Sciatic nerve (tissue), 2 donors: Measurements from ENCODE around the gene NFIA. TPM values are rescaled to one million over a fixed set of nuclear protein-coding genes. Genes with fewer than 3 reads are reported as not detected.

Experiments used
- ATAC-seq: fragments of 200-7000 bp; cut with Tn5 transposase; one replicate; pipeline ENCODE4 v1.9.1; 2020; ENCODE audit warnings: mild to moderate bottlenecking, moderate library complexity
- DNase-seq: peaks from one replicate; pipeline ENCODE4 v3.0.0-alpha.2; 2020; ENCODE audit warnings: low spot score
- intact Hi-C: fragments of 100-400 bp; cut with DNase I; formaldehyde crosslinking; loops from one replicate; pipeline ENCODE4 v1.14.2; 2022
- total RNA-seq: library from RNA; stranded (reverse); fragmentation: NEBNext Ultra II Directional; extraction: Animal tissue kit (Norgen Biotek cat#: 25700); gene quantifications from one replicate; pipeline ENCODE4 v1.2.1, GENCODE V29; 2021
- donor health status: DM: no; HTN: no; CAD: no.
- donor health status: DM: no; HTN: no; CAD: no.

The NFIA gene
- total RNA-seq, 1 donor from 2014 or later: 143 TPM

DNA sequence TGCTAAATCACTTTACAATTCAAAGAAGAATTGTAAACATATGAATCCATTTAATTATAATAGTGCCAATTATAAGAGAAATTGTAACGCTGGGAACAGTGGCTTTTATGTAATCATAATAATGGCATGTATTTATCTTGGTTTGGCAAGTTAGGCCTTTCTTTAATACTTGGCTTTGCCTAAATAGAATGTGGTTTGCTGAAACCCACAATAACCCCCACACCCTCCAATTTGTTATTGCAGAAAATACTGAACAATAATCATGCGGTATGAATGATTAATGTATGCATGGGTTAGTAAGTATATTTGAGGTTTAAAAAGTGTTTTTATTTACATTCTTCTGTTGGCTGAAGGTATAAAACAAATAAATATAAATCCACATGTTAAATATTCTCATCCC lies 138.2 kb downstream of the NFIA start:
- no peak for DNase-seq
- intact Hi-C loops: no loop called here
- no peak for ATAC-seq

DNA sequence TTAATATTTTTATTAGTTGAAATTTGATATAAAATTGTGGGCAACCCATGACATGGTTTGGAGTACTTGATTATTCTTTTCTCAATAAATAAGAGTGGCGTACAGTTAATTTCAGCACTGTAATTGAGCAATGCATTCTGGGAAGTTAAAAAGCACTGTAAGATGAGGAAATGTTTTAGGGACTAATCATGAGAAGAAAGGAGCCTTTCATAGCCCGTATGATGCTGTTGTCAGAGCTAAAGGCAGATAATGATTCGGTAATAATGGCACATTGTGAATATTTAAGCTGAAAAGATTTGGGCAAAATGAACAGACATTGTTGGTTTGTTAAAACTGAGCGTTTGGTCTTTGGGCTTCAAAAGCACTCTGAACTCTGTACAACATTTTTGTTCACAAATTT lies 139.3 kb downstream of the NFIA start:
- intact Hi-C loops: no loop called here
- ATAC-seq: peak; percentile 90
- DNase-seq: no peak

DNA sequence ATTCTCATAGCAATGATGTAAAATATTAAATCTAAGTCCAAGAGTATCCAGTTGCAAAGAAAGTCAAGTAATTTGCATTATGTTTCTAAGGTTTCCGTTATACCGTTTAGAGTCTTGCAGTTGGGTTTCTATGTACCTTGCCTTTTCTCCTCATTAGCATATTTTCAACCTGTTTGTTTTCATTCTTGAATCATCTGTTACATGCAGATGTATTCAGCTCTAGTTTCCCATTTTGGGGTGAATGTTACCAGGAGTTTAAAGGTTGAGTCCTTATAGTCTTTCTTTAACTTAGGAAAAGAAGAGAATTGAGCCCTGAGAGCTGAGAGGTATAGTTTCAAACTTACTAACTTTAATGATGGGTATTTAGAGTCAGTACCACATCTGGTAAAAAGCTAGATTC lies 139.9 kb downstream of the NFIA start:
- DNase-seq: no peak
- ATAC-seq: no peak
- intact Hi-C loops: no loop called here

DNA sequence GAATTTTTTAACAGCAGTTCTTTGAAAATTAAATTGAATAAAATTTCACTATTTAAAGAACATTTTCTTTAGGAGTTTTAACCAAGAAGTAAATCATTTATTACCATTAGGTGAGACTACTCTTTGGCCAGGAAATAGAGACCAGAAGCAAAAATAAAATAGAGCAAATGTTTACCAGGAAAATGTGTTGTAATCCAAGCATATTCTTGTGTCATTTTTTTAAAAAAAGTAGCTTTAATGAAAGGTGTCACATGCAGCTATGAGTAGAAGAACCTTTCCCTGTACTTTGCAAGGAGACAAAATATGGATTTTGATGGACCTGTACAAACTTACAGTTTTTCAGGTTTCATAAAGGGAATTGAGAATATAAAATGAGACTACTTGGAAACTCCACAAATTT lies 140.8 kb downstream of the NFIA start:
- intact Hi-C loops: no loop called here
- DNase-seq: no peak
- no peak for ATAC-seq

DNA sequence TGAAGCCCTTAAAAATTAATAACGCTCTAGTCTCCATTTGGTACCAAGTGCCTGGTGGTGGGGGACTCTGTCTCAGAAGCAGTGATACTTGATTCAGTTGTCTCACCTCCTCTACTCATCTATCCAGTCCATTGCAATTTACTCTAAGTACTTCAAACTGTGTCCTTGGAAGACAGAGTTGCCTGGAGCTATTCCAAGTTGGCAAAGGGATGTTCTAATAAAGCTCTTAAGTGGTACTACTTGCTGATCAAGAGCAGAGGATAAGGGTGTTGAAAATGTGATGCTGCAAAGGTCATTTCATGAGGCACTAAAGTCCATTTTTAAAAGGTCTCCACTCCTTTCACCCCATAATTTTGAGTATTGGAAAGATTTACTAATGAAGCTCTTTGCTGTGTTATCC lies 142.2 kb downstream of the NFIA start:
- no peak for DNase-seq
- intact Hi-C loops: no loop called here
- ATAC-seq: no peak

DNA sequence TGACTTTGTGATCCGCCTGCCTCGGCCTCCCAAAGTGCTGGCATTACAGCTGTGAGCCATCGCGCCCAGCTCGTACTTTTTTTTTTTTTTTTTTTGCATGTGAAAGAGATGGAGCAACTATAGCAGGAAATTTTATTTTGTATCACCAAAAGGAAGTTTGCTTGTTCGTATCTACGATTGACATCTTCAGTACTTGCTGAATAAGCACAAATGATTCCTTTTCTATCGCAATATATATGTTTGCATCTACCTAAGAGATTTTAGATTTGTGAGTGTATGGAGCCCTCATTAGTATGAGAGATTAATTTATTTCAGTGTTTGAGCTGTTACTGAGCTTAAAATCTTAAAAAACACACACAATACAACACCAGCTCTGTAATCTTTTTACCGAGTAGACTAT lies 143.1 kb downstream of the NFIA start:
- DNase-seq (no peak), ATAC-seq (no peak)
- intact Hi-C loops: no loop called here

DNA sequence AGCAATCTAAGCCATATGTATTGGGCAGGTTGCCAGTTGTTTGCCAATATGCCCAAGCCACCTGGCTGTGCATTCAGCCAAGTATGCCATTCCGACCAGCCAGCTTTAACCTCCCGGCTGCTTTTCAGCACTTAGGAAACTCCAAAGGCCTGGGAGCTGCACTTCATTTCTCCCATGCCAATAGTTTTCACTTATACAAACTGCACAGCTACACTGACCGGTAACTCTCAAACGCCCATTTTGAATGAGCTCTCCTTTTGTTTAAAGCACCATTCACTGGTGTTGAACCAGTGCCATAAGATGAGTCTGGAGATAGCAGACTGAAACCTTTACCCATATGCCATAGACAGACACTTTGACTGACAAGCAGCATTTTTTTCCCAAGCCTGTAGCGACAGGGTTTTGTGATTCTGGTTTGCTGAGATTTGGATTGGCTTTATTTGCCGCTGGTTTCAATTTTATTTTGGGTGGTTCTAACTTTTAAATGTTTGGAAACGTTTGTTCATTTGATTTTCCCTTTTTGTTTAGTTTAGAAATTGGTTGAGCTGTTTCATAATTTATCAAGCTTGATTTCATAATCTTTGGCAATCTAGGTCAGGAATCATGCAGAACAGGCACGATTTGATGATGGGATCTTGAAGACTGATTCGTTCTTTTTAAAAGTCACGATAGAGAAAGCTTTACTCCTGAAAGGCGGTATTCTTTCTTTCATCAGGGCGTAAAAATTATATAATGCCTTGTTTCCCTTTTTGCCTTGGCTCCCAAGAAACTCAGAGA lies 144.6 kb downstream of the NFIA start:
- peak; percentile 76 for ATAC-seq
- intact Hi-C loops: no loop called here
- DNase-seq: no peak

DNA sequence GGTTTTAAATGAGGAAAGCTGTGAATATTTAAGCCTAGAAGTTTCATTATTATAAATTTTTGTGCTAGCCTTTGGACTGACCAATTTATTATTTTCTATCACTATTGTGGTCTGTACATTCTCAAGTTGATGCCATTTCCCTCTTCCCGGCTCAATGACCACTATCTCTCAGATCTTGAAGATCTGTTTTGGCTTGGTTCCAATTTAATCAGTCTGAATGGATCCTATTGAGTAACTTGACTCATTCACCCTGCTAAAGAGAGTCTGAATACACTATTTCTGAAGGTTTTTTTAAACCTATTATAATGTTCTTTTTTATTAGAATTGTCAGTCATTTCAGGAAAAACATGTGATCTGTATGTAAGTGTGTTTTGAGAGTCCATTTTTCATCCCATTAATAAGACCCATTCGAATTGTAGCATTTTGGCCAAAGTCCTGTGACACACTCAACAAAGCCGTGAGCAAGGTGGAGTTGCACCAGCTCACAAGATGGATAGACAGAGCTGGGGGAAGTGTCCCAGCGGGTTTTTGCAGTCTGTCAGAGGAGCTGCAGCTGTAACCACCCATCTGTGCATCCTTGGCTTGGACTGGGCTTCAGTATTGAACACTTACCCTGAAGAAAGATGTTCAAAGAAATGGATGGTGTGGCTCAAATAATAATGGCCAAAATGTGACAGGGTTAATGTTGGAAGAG lies 145.6 kb downstream of the NFIA start:
- DNase-seq (no peak), ATAC-seq (peak; percentile 41)
- intact Hi-C loops: no loop called here

DNA sequence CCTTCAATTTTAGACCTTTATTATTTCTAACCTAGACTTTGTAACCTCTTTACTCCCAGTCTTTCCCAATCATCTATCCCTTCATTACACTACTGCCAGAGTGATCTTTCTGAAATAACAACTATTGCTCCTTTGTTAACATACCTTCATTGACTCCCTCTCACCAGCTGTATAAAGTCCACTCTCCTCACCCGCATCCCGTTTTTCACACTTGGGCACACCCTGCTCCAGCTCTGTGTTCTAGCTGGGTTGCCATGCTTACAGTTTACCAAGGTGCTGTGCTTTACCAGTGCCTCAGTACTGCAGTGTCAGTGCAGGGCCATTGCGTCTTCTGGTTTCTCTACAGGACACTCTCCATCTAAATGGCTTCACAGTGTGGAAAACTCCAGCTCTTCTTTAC lies 148.2 kb downstream of the NFIA start:
- DNase-seq (no peak), ATAC-seq (no peak)
- intact Hi-C loops: no loop called here

DNA sequence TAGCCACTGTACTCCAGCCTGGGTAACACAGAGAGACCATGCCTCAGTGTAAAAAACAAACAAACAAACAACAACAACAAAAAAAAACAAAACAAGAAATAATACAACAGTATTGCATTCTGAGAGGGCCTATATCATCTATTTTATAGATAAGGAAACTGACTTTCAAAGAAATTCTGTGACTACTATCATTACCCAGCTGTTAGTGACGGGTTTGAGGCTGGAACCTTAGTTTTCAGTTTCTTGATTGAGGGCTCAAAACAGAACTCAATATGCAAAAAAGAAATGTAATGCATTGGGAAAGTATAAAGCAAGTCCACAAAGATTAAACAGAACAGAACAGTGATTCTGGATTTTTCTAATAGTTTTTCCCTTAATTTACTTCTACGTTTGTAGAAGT lies 149.4 kb downstream of the NFIA start:
- intact Hi-C loops: no loop called here
- DNase-seq: no peak
- no peak for ATAC-seq

DNA sequence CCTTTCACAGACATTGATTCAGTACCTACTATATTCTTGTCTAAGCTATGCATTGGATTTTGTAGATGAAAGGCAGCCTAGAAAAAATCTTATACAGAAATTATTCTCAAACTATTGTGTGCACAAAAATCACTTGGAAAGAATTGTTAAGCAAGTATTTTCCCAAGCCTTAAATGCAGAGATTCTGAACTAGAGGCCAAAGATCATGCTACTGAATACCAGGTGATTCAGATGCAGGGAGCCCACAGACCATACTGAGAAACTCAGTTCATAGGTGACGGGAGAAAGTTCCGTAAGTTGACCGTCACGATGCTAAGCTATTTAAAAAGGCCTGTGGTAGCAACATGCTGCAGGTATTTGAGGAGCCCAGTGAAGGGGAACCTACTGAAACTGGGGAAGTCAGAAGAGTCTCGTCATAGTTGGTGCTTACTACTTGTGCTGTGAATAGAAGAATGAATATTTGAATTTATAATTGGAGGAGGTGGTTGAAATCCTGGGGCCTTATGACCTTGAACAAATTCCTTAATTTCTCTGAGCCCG lies 150.8 kb downstream of the NFIA start:
- DNase-seq (no peak), ATAC-seq (no peak)
- intact Hi-C loops: no loop called here

DNA sequence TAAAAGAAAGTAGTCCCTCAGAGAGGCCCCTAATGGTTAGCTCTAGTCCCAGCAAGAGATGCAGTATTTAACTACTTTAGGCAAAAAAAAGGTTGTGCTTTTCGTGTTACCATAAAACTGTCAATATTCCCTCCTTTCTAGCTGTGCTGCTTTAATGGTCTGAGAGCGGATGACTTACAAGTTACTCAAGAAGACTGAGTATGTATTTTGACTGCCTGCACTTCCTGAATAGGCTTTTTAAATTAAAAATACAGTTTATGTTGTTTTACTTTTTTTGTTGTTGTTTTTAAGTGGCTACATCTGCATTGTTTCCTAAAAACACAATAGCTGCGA lies 152.2 kb downstream of the NFIA start:
- intact Hi-C loops: no loop called here
- no peak for ATAC-seq
- DNase-seq: no peak

DNA sequence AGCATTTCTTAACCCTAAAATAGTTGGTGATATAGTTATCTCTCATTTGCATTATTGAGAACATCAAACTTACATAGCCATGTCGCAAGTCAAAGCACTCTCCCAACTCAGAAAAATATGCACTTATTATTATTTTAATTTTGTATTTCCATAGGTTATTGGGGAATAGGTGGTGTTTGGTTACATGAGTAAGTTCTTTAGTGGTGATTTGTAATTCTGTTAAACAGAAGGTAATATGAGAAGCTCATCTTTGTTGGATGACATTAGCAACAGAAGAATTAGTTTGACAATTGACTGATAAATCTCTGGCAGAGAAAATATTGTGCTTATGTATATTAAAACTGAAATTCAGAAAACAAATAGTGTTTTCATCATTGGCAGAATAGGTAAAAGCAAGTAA lies 154.8 kb downstream of the NFIA start:
- no peak for DNase-seq
- intact Hi-C loops: no loop called here
- no peak for ATAC-seq

DNA sequence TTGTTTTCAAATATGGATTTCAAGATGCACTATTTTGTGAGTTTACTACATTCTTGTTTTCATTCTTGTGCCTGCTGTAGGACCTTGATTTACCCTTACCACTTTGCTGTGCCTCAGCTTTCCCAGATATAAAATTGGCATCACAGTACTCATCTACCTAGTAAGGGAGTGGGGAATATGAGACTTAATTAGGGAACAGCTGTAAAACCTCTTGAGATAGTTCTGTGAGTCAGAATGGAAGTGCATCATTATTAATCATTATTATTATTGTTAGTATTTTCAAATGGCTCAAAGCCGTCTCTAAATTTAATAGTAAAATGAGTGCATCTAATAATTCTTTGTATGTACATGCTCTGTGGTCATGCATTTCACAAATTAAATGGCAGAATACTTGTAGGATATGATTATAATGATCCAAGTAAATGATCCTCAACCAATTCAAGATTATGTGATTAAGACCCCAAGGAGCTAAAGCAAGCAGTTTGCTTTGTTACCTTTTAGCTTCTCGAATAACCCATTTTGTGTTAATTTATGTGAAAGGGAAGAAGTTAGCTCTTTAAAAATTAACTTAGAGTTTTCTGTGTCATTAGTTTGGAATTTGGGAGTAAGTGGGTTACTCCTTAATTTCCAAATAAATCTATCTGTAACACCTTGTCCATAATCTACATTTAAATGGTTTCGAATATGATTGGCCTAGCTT lies 155.4 kb downstream of the NFIA start:
- ATAC-seq: no peak
- intact Hi-C loops: no loop called here

DNA sequence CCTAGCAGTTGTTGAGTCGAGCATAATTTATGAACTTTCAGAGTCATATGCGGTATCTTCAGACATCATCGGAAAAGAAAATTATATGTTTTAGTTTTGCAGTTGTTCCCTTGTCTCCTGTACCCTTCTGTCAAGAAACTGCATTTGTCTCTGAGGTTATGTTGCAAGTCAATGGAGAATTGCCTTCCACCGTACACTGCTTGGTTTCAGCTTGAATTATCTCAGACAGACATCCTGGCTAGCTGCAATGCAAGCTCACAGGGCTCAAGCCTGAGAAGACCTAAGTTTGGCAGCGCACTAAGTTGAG lies 156.0 kb downstream of the NFIA start:
- ATAC-seq (peak; percentile 57), DNase-seq (no peak)
- intact Hi-C loops: no loop called here

More for the DNA sequence above, 155.4 kb downstream of the NFIA start:
- no peak for DNase-seq

DNA sequence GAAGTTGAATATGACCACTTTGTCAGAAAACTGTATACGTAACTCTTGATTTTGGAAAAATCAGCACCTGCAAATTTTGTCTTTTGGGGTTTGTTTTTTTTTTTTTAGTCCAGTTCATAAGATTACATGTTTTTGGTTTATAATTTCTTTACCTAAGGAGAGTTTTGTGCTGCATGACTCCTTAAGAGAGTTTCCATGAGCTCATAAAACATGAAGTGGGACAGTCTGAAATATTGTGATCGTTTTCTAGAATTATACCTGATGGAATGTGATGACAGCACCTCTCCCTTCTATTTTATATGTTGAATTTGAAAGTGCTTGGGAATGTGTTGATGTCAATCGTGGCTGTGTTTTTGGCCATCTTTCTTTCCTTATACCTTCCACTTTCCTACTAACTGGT lies 158.5 kb downstream of the NFIA start:
- intact Hi-C loops: loop anchor here (5.0 kb wide), 1 partner anchor 781 kb away; no protein-coding TSS in a partner anchor
- no peak for ATAC-seq
- no peak for DNase-seq

DNA sequence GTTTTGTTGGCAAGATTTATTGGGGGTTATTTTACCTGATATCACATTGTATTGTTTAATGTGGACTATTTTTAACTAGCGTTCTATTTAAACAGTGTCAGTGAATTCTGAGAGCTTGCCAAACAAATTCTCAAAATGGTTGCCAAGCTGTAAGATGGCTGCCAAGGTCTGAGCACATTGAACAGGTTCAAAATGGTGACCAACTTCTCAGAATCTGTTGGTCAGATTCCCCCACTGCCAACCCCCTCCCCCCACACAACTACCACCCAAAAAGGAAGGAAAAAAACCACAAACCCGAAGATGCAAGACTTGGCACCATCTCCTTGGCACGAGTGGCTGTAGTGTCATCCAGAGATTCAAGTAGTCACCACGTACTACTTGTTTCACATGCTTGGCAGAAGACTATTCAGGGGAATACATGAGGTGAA lies 159.1 kb downstream of the NFIA start:
- no peak for DNase-seq
- intact Hi-C loops: loop anchor here (5.0 kb wide), 1 partner anchor 781 kb away; no protein-coding TSS in a partner anchor

DNA sequence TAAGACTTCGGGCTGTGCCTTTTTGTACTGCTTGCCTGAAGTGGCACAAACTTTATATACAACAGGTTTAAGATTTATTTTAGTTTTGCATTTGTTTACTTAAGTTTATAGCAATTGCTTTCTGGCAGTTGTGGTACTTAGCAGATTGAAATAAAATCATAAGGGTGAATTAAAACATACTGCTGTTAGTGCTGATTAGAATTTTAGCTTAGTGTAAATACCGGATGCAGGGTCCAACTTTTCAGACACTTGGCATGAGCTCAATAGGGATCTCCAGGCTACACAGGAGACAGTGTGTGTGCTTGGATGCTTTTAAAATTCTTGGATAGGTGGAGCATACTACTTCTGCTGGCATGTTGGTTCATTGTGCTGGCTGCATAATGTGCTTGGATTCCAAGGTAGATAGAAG lies 159.6 kb downstream of the NFIA start:
- intact Hi-C loops: loop anchor here (5.0 kb wide), 1 partner anchor 780 kb away; no protein-coding TSS in a partner anchor
- ATAC-seq: peak; percentile 6

More for the DNA sequence above, 159.1 kb downstream of the NFIA start:
- peak; percentile 79 for ATAC-seq

DNA sequence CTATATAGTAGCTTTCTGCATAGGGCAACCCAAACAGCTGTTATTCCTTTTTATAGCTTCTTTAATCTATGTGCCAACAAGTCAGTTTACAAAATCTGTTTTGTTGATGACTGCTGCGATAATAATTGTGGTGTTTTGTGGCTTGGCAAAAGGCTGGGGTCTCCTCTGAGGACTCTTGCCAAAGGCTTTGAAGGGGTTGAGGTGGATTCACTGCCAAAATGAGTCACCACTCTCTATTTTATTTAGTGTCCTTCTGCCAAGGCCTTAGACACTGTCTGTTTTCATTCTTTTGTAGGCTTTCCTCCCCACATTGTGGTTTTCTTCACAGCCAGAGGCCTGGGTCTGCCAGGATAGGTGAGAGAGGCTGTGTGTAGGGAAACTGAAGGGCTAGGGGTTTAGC lies 161.8 kb downstream of the NFIA start:
- DNase-seq (no peak), ATAC-seq (peak; percentile 64)
- intact Hi-C loops: loop anchor here (5.0 kb wide), 1 partner anchor 778 kb away; no protein-coding TSS in a partner anchor

More for the DNA sequence above, 159.6 kb downstream of the NFIA start:
- DNase-seq: no peak
